ENCODE data around the gene TTBK1. TPM values are rescaled to one million over a fixed set of nuclear protein-coding genes. Genes with fewer than 3 reads are reported as not detected.
A peak's percentile ranks its signal among the peaks of the same experiment; 100 is the strongest.

Gene TTBK1
- total RNA-seq, 1 donor from 2014 or later, result 1.7 TPM

GRCh38 chr6:43331470-43331869, 88.2 kb downstream of the TTBK1 start:
- Mint-ChIP-seq H3K4me1 (no peaks in the 10 kb centered on the region), H3K27me3 (ENCODE audit: insufficient read depth, low read depth) (peaks cover 2% of the 10 kb centered on the region), H3K36me3 (no peaks in the 10 kb centered on the region), H3K27ac (no peak overlapping the region), H3K4me3 (no peak overlapping the region), H3K9me3 (no peaks in the 10 kb centered on the region)
- no peak overlapping the region for H3K4me2 ChIP-seq
- H2AFZ ChIP-seq (replicated peaks), result no peak overlapping the region
- H3K9me3 ChIP-seq (ENCODE audit: low read depth), result no peaks in the 10 kb centered on the region
- H3K27ac ChIP-seq, result no peak overlapping the region
- H3K36me3 ChIP-seq, result no peaks in the 10 kb centered on the region
- no peak overlapping the region for H3K9ac ChIP-seq
- H3K4me1 ChIP-seq, result no peaks in the 10 kb centered on the region
- peaks cover 10% of the 10 kb centered on the region for H3F3A ChIP-seq (ENCODE audit: low read depth)
- no peaks in the 10 kb centered on the region for H3K79me2 ChIP-seq (ENCODE audit: low read depth)
- H4K20me1 ChIP-seq (ENCODE audit: low read depth), result peaks cover 6% of the 10 kb centered on the region
- H3K4me3 ChIP-seq, result no peak overlapping the region
- no peak for TF ChIP-seq CTCF (IDR thresholded peaks at IDR 0.05)
- no peak for TF ChIP-seq EZH2phosphoT487 (IDR thresholded peaks at IDR 0.05)
- TF ChIP-seq EZH2 (IDR thresholded peaks at IDR 0.05), result no peak
- H3K27me3 ChIP-seq, result no peaks in the 10 kb centered on the region
- DNase-seq (ENCODE audit: low spot score), result no peak

GRCh38 chr6:43331891-43332290, 88.6 kb downstream of the TTBK1 start:
- H3K4me2 ChIP-seq, result no peak overlapping the region
- Mint-ChIP-seq H3K9me3 (no peaks in the 10 kb centered on the region), H3K27ac (no peak overlapping the region), H3K36me3 (peaks cover 1% of the 10 kb centered on the region), H3K4me1 (no peaks in the 10 kb centered on the region), H3K4me3 (no peak overlapping the region), H3K27me3 (ENCODE audit: insufficient read depth, low read depth) (peaks cover 2% of the 10 kb centered on the region)
- H3K9me3 ChIP-seq (ENCODE audit: low read depth), result no peaks in the 10 kb centered on the region
- DNase-seq (ENCODE audit: low spot score), result no peak
- H3K36me3 ChIP-seq, result no peaks in the 10 kb centered on the region
- peaks cover 10% of the 10 kb centered on the region for H3F3A ChIP-seq (ENCODE audit: low read depth)
- no peaks in the 10 kb centered on the region for H3K79me2 ChIP-seq (ENCODE audit: low read depth)
- H3K27me3 ChIP-seq, result no peaks in the 10 kb centered on the region
- H3K4me3 ChIP-seq, result no peak overlapping the region
- H4K20me1 ChIP-seq (ENCODE audit: low read depth), result peaks cover 6% of the 10 kb centered on the region
- no peak overlapping the region for H3K27ac ChIP-seq
- H2AFZ ChIP-seq (replicated peaks), result no peak overlapping the region
- TF ChIP-seq CTCF (IDR thresholded peaks at IDR 0.05), result no peak
- no peak overlapping the region for H3K9ac ChIP-seq
- no peaks in the 10 kb centered on the region for H3K4me1 ChIP-seq

- DNase-seq (ENCODE audit: low spot score), result peak; percentile 73
- Mint-ChIP-seq H3K4me3 (no peak overlapping the region), H3K27ac (no peak overlapping the region)
Measured at GRCh38 chr6:43334466-43335095, 91.3 kb downstream of the TTBK1 start.

More at GRCh38 chr6:43334466-43335095, 91.3 kb downstream of the TTBK1 start:
- peaks cover 17% of the 10 kb centered on the region for H3K36me3 Mint-ChIP-seq
- Histone ChIP-seq H3F3A (ENCODE audit: low read depth) (peaks cover 10% of the 10 kb centered on the region), H3K4me3 (no peak overlapping the region), H3K4me2 (no peak overlapping the region), H4K20me1 (ENCODE audit: low read depth) (peaks cover 6% of the 10 kb centered on the region), H3K79me2 (ENCODE audit: low read depth) (no peaks in the 10 kb centered on the region), H3K27me3 (no peaks in the 10 kb centered on the region), H3K9me3 (ENCODE audit: low read depth) (no peaks in the 10 kb centered on the region), H2AFZ (replicated peaks) (no peak overlapping the region), H3K36me3 (no peaks in the 10 kb centered on the region), H3K9ac (no peak overlapping the region), H3K27ac (peak overlapping the region; percentile 18), H3K4me1 (no peaks in the 10 kb centered on the region)
- no peaks in the 10 kb centered on the region for H3K27me3 Mint-ChIP-seq (ENCODE audit: insufficient read depth, low read depth)
- no peaks in the 10 kb centered on the region for H3K9me3 Mint-ChIP-seq
- no peaks in the 10 kb centered on the region for H3K4me1 Mint-ChIP-seq
- TF ChIP-seq EZH2 (IDR thresholded peaks at IDR 0.05) (no peak), CTCF (IDR thresholded peaks at IDR 0.05) (peak; percentile 77)

Measured in neural progenitor cell (in vitro differentiated cells).